Caco-2 (cell line): ENCODE results near the gene ZIC2. TPM values are rescaled to one million over a fixed set of nuclear protein-coding genes. Genes with fewer than 3 reads are reported as not detected.
A peak's percentile ranks its signal among the peaks of the same experiment; 100 is the strongest.

Experiments
- BruUV-seq: library from RNA; stranded (reverse); fragments of 400-500 nt; replicated peaks from 2 replicates; lab custom pipeline; 2021; lab: Mats Ljungman, UMichigan
- CTCF ChIA-PET: fragments of 300-600 bp; sonication (Branson Sonifier 250); formaldehyde crosslinking; loops from one replicate; lab custom pipeline; 2022; ENCODE audit warnings: antibody characterized with exemption; lab: Charles Lee
- POLR2A ChIA-PET: fragments of 300-600 bp; sonication (Branson Sonifier 250); formaldehyde crosslinking; loops from one replicate; lab custom pipeline; 2022; ENCODE audit warnings: antibody characterized with exemption; lab: Charles Lee
- DNase-seq, 2 experiments: peaks; one replicate each; pipeline versions ENCODE4 v3.0.0 to v3.0.0-alpha.2; 2020 to 2022
- H3K27me3 ChIP-seq: replicated peaks from 2 replicates; pipeline ENCODE4 v1.6.0; 2011; ENCODE audit warnings: low read length; ENCODE audit not compliant: control insufficient read depth, insufficient read depth
- H3K36me3 ChIP-seq: 2 replicates; pipeline ENCODE4 v1.5.1; 2011; ENCODE audit warnings: low read length; ENCODE audit not compliant: control insufficient read depth, insufficient read depth
- H3K4me1 ChIP-seq: fragments of 250-450 bp; sonication (Bioruptor Pico); 2 replicates; pipeline ENCODE4 v1.5.1; 2020; ENCODE audit warnings: mild to moderate bottlenecking
- H3K4me3 ChIP-seq: 2 replicates; pipeline ENCODE4 v1.5.1; 2011; ENCODE audit warnings: low read depth, mild to moderate bottlenecking, control low read depth, low read length
- H3K9me3 ChIP-seq: fragments of 250-450 bp; sonication (Bioruptor Pico); 2 replicates; pipeline ENCODE4 v1.5.1; 2020; ENCODE audit warnings: mild to moderate bottlenecking, moderate library complexity
- H3K27ac Mint-ChIP-seq: one replicate; pipeline ENCODE4 v1.8.0; 2022; ENCODE audit warnings: mixed read lengths; ENCODE audit not compliant: unreplicated experiment
- H3K27me3 Mint-ChIP-seq: one replicate; pipeline ENCODE4 v1.8.0; 2022; ENCODE audit warnings: mixed read lengths; ENCODE audit not compliant: insufficient read depth, unreplicated experiment
- H3K36me3 Mint-ChIP-seq: one replicate; pipeline ENCODE4 v1.8.0; 2022; ENCODE audit warnings: mild to moderate bottlenecking, mixed read lengths; ENCODE audit not compliant: insufficient read depth, unreplicated experiment
- H3K4me1 Mint-ChIP-seq: one replicate; pipeline ENCODE4 v1.8.0; 2022; ENCODE audit warnings: low read depth, mixed read lengths; ENCODE audit not compliant: unreplicated experiment
- H3K4me3 Mint-ChIP-seq: one replicate; pipeline ENCODE4 v1.8.0; 2022; ENCODE audit warnings: mild to moderate bottlenecking, moderate library complexity, mixed read lengths; ENCODE audit not compliant: unreplicated experiment
- H3K9me3 Mint-ChIP-seq: one replicate; pipeline ENCODE4 v1.8.0; 2022; ENCODE audit warnings: mixed read lengths; ENCODE audit not compliant: unreplicated experiment
- CTCF ChIP-seq, 2 experiments: fragments of 200-600 bp in 1 of 2; IDR thresholded peaks; 1 replicate in 1 of 2; 2 replicates in 1 of 2; pipeline versions ENCODE4 v1.5.1 to v1.8.0; 2011 to 2022; ENCODE audit warnings: antibody characterized with exemption in 1 of 2, control low read depth in 1 of 2, inconsistent platforms in 1 of 2, low read depth in 1 of 2, low read length in 1 of 2, mild to moderate bottlenecking in 1 of 2, moderate library complexity in 1 of 2; ENCODE audit not compliant: insufficient read depth in 1 of 2, severe bottlenecking in 1 of 2, unreplicated experiment in 1 of 2
- intact Hi-C: fragments of 100-400 bp; cut with micrococcal nuclease; formaldehyde crosslinking; loops from one replicate; pipeline ENCODE4 v1.10.0; 2022; ENCODE audit not compliant: unreplicated experiment
- total RNA-seq: library from RNA; stranded (reverse); gene quantifications from 2 replicates; pipeline ENCODE4 v1.2.3, GENCODE V29; 2022

Gene ZIC2
- total RNA-seq, 1 experiment from 2014 or later, result 1.3 TPM

- DNase-seq, result no peak
- Mint-ChIP-seq H3K27ac (no peak overlapping the region), H3K36me3 (peaks cover 5% of the 10 kb centered on the region), H3K4me3 (peak overlapping the region; percentile 61), H3K9me3 (no peaks in the 10 kb centered on the region), H3K27me3 (peaks cover 30% of the 10 kb centered on the region), H3K4me1 (no peaks in the 10 kb centered on the region)
- Histone ChIP-seq H3K9me3 (no peaks in the 10 kb centered on the region), H3K27me3 (peaks cover 7% of the 10 kb centered on the region), H3K4me3 (no peak overlapping the region), H3K36me3 (no peaks in the 10 kb centered on the region), H3K4me1 (peaks cover 10% of the 10 kb centered on the region)
- intact Hi-C loops, result loop anchor here (5.0 kb wide), 1 partner anchor 211 kb away; no protein-coding TSS in a partner anchor
- CTCF ChIA-PET, result no interaction called here
- BruUV-seq, result no TSS peak
- POLR2A ChIA-PET, result no interaction called here
- no peak for TF ChIP-seq CTCF (IDR thresholded peaks at IDR 0.05; ENCODE audit: insufficient read depth in 1 of 2, low read depth in 1 of 2, low read length in 1 of 2, severe bottlenecking in 1 of 2, unreplicated experiment in 1 of 2)
These were observed 3.4 kb upstream of the ZIC2 start for GRCh38 chr13:99977912-99978798.

GRCh38 chr13:99978799-99979452 is 2.7 kb upstream of the ZIC2 start:
- Mint-ChIP-seq H3K27me3 (peaks cover 28% of the 10 kb centered on the region), H3K27ac (no peak overlapping the region), H3K36me3 (peaks cover 5% of the 10 kb centered on the region), H3K9me3 (no peaks in the 10 kb centered on the region), H3K4me3 (peak overlapping the region; percentile 61), H3K4me1 (peaks cover under 1% of the 10 kb centered on the region)
- TF ChIP-seq CTCF (IDR thresholded peaks at IDR 0.05; ENCODE audit: insufficient read depth in 1 of 2, low read depth in 1 of 2, low read length in 1 of 2, severe bottlenecking in 1 of 2, unreplicated experiment in 1 of 2), result no peak
- H3K9me3 ChIP-seq, result no peaks in the 10 kb centered on the region
- no peaks in the 10 kb centered on the region for H3K36me3 ChIP-seq
- POLR2A ChIA-PET, result no interaction called here
- CTCF ChIA-PET, result interaction anchor here (0.7 to 0.9 kb wide), 2 partner anchors 257 to 1126 kb away, joined by 3 read pairs; no protein-coding TSS in a partner anchor
- intact Hi-C loops, result loop anchor here (5.0 kb wide), 1 partner anchor 212 kb away; no protein-coding TSS in a partner anchor
- BruUV-seq, result no TSS peak
- no peak overlapping the region for H3K4me3 ChIP-seq
- DNase-seq, result no peak
- peaks cover 18% of the 10 kb centered on the region for H3K4me1 ChIP-seq
- peaks cover 10% of the 10 kb centered on the region for H3K27me3 ChIP-seq
